Activated CD4-positive, alpha-beta T cell treated with anti-CD3 and anti-CD28 coated beads, Interleukin-2, amount 10 ng/mL, durations not matched to agents 24 days and 14 days (primary cell): ENCODE results near the gene CACNA1D. TPM values are rescaled to one million over a fixed set of nuclear protein-coding genes. Genes with fewer than 3 reads are reported as not detected.

Experiments used
- DNase-seq: peaks from one replicate; pipeline ENCODE4 v3.0.0; 2022
- H3K27ac Mint-ChIP-seq: one replicate; pipeline ENCODE4 v1.8.0; 2022; ENCODE audit warnings: mild to moderate bottlenecking, mixed read lengths
- H3K27me3 Mint-ChIP-seq: one replicate; pipeline ENCODE4 v1.8.0; 2022; ENCODE audit warnings: mixed read lengths
- H3K36me3 Mint-ChIP-seq: one replicate; pipeline ENCODE4 v1.8.0; 2022; ENCODE audit warnings: low read depth, mild to moderate bottlenecking, mixed read lengths
- H3K4me1 Mint-ChIP-seq: one replicate; pipeline ENCODE4 v1.8.0; 2021; ENCODE audit warnings: mixed read lengths
- H3K4me3 Mint-ChIP-seq: one replicate; pipeline ENCODE4 v1.8.0; 2022; ENCODE audit warnings: mild to moderate bottlenecking, moderate library complexity, mixed read lengths
- H3K9me3 Mint-ChIP-seq: one replicate; pipeline ENCODE4 v1.8.0; 2021; ENCODE audit warnings: mixed read lengths
- intact Hi-C: fragments of 100-400 bp; cut with micrococcal nuclease; formaldehyde crosslinking; loops from one replicate; pipeline ENCODE4 v1.15.1; 2023
- total RNA-seq: library from RNA; stranded (reverse); gene quantifications from 2 replicates; pipeline ENCODE4 v1.2.3, GENCODE V29; 2022

Gene CACNA1D
- total RNA-seq, 1 donor from 2014 or later, result 0.77 TPM

DNA sequence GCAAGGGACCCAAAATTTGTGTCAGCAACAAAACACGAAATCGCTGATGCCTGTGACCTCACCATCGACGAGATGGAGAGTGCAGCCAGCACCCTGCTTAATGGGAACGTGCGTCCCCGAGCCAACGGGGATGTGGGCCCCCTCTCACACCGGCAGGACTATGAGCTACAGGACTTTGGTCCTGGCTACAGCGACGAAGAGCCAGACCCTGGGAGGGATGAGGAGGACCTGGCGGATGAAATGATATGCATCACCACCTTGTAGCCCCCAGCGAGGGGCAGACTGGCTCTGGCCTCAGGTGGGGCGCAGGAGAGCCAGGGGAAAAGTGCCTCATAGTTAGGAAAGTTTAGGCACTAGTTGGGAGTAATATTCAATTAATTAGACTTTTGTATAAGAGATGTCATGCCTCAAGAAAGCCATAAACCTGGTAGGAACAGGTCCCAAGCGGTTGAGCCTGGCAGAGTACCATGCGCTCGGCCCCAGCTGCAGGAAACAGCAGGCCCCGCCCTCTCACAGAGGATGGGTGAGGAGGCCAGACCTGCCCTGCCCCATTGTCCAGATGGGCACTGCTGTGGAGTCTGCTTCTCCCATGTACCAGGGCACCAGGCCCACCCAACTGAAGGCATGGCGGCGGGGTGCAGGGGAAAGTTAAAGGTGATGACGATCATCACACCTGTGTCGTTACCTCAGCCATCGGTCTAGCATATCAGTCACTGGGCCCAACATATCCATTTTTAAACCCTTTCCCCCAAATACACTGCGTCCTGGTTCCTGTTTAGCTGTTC lies 316.9 kb downstream of the CACNA1D start:
- Mint-ChIP-seq H3K4me1 (no peaks in the 10 kb centered on the region), H3K27ac (no peak overlapping the region), H3K4me3 (no peak overlapping the region), H3K9me3 (no peaks in the 10 kb centered on the region), H3K27me3 (no peaks in the 10 kb centered on the region), H3K36me3 (no peaks in the 10 kb centered on the region)
- intact Hi-C loops, result no loop called here
- DNase-seq, result no peak

- H3K4me1 Mint-ChIP-seq, result no peaks in the 10 kb centered on the region
- no peak overlapping the region for H3K4me3 Mint-ChIP-seq
- H3K9me3 Mint-ChIP-seq, result no peaks in the 10 kb centered on the region
- H3K27me3 Mint-ChIP-seq, result no peaks in the 10 kb centered on the region
- DNase-seq, result no peak
- intact Hi-C loops, result no loop called here
- H3K27ac Mint-ChIP-seq, result no peak overlapping the region
- H3K36me3 Mint-ChIP-seq, result no peaks in the 10 kb centered on the region
Measured at GRCh38 chr3:53812434-53812833, 318.0 kb downstream of the CACNA1D start.

- Mint-ChIP-seq H3K4me3 (no peak overlapping the region), H3K27ac (no peak overlapping the region), H3K27me3 (no peaks in the 10 kb centered on the region), H3K4me1 (no peaks in the 10 kb centered on the region), H3K36me3 (no peaks in the 10 kb centered on the region), H3K9me3 (no peaks in the 10 kb centered on the region)
- intact Hi-C loops, result no loop called here
- no peak for DNase-seq
Measured at GRCh38 chr3:53813229-53813628, 318.8 kb downstream of the CACNA1D start.

DNA sequence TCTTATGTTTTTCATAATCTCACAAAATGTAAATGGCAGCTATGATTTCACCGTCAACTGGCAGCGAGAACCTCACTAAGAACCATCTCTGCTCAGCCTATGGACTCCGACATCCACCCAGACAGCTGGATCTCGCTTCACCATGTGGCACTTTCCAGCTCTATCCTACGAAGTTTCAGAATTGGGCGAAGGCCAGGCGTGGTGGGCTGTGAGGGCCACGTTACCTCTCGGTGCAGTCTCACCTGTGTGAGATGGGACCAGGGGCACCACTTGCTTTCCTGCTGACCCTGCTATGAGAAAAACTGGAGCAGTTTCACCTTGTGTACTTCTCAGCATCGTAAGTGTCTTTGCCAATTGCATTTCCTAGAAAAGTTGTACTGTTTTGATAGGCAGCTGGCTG lies 319.5 kb downstream of the CACNA1D start:
- Mint-ChIP-seq H3K9me3 (no peaks in the 10 kb centered on the region), H3K27ac (no peak overlapping the region), H3K36me3 (no peaks in the 10 kb centered on the region), H3K27me3 (no peaks in the 10 kb centered on the region), H3K4me3 (no peak overlapping the region), H3K4me1 (no peaks in the 10 kb centered on the region)
- intact Hi-C loops, result no loop called here
- DNase-seq, result no peak

DNA sequence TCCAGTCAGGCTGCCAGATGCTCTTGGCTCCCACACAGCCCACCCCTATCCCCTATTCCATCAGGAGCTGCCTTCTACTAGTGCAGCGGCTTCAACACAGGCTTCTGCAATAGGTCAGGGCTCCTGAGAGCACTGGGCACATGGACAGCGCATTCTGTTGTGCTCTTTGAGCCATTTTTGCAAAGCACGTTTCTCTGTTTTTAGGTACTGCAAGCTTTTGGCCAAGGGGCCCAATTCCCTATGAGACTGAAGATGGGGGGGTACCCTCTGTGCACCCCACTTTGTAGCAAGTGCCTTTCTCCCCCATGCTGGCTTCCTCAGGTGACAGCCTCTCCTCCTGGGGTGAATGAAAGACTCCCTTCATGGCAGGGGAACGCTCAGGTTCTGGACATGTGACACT lies 320.7 kb downstream of the CACNA1D start:
- H3K9me3 Mint-ChIP-seq, result no peaks in the 10 kb centered on the region
- no peaks in the 10 kb centered on the region for H3K36me3 Mint-ChIP-seq
- no peak overlapping the region for H3K4me3 Mint-ChIP-seq
- H3K27ac Mint-ChIP-seq, result no peak overlapping the region
- DNase-seq, result no peak
- no peaks in the 10 kb centered on the region for H3K4me1 Mint-ChIP-seq
- intact Hi-C loops, result no loop called here
- H3K27me3 Mint-ChIP-seq, result no peaks in the 10 kb centered on the region

DNA sequence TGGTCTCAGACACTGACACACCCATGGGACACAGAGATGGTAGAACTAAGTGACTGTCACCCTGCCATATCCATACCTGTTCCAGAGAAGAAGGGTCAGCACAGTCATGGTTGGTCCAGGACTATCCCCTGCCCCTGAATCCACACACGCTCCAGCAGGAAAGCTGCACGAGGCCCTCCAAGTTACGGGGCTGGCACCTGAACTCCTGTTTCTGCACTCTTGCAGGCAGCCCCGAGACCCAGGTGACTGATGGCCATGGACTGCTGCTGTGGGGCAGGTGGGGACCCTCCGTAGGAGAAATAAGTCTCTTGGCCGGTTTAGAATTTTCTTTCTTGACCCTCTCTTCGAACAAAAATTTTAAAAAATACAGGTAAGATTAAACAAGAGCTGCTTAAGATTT lies 321.2 kb downstream of the CACNA1D start:
- no peak overlapping the region for H3K27ac Mint-ChIP-seq
- no peak for DNase-seq
- intact Hi-C loops, result no loop called here
- H3K27me3 Mint-ChIP-seq, result no peaks in the 10 kb centered on the region
- no peaks in the 10 kb centered on the region for H3K36me3 Mint-ChIP-seq
- no peak overlapping the region for H3K4me3 Mint-ChIP-seq
- H3K9me3 Mint-ChIP-seq, result no peaks in the 10 kb centered on the region
- no peaks in the 10 kb centered on the region for H3K4me1 Mint-ChIP-seq

DNA sequence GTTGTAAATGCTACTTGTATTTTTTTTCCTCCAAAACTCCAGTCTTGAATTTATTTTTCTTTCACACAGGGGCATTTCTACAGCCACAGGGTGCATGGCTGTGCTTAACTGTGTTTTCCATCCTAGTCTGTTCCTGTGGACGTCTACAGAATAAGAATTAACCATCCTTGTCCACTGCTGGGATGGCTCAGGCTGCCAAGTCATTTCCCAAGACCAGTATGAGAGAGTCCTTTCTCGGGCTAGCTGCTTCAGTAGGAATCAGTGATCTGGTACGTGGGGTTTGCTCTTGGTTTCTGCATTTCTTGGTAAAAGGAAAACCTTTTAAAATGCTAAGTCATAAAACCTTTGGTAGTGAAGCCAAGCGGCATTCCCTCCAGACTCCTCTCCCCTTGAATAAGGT lies 322.0 kb downstream of the CACNA1D start:
- Mint-ChIP-seq H3K9me3 (no peaks in the 10 kb centered on the region), H3K4me3 (no peak overlapping the region)
- intact Hi-C loops, result no loop called here

GRCh38 chr3:53817211-53817610 lies 322.8 kb downstream of the CACNA1D start:
- no peaks in the 10 kb centered on the region for H3K4me1 Mint-ChIP-seq
- intact Hi-C loops, result no loop called here
- DNase-seq, result no peak
- no peak overlapping the region for H3K27ac Mint-ChIP-seq
- no peaks in the 10 kb centered on the region for H3K27me3 Mint-ChIP-seq
- no peaks in the 10 kb centered on the region for H3K36me3 Mint-ChIP-seq
- no peak overlapping the region for H3K4me3 Mint-ChIP-seq
- no peaks in the 10 kb centered on the region for H3K9me3 Mint-ChIP-seq

More for the DNA sequence above, 322.0 kb downstream of the CACNA1D start:
- Mint-ChIP-seq H3K27me3 (no peaks in the 10 kb centered on the region), H3K36me3 (no peaks in the 10 kb centered on the region), H3K27ac (no peak overlapping the region), H3K4me1 (no peaks in the 10 kb centered on the region)
- DNase-seq, result no peak

DNA sequence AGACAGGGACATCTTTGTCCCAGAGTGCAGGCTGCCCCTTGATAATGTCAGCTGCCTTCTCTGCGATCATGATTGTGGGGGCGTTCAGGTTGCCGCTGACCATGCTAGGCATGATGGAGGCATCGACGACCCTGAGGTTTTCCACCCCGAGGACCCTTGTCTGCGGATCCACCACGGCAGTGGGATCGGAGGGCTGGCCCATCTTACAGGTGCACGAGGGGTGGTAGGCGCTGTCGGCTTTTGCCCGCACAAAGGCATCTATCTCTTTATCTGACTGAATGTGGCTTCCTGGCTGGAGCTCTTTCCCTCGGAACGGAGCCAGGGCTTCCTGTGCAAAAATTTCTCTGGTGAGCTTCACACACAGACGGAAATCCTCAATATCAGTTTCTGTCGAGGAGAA lies 323.4 kb downstream of the CACNA1D start:
- Mint-ChIP-seq H3K9me3 (no peaks in the 10 kb centered on the region), H3K4me3 (no peak overlapping the region), H3K36me3 (no peaks in the 10 kb centered on the region), H3K27me3 (no peaks in the 10 kb centered on the region), H3K4me1 (no peaks in the 10 kb centered on the region), H3K27ac (no peak overlapping the region)
- no peak for DNase-seq
- intact Hi-C loops, result no loop called here

- Mint-ChIP-seq H3K36me3 (no peaks in the 10 kb centered on the region), H3K4me3 (no peak overlapping the region), H3K27ac (no peak overlapping the region), H3K27me3 (no peaks in the 10 kb centered on the region), H3K9me3 (no peaks in the 10 kb centered on the region), H3K4me1 (no peaks in the 10 kb centered on the region)
- DNase-seq, result no peak
- intact Hi-C loops, result no loop called here
Measured at GRCh38 chr3:53818221-53819162, 324.1 kb downstream of the CACNA1D start.

DNA sequence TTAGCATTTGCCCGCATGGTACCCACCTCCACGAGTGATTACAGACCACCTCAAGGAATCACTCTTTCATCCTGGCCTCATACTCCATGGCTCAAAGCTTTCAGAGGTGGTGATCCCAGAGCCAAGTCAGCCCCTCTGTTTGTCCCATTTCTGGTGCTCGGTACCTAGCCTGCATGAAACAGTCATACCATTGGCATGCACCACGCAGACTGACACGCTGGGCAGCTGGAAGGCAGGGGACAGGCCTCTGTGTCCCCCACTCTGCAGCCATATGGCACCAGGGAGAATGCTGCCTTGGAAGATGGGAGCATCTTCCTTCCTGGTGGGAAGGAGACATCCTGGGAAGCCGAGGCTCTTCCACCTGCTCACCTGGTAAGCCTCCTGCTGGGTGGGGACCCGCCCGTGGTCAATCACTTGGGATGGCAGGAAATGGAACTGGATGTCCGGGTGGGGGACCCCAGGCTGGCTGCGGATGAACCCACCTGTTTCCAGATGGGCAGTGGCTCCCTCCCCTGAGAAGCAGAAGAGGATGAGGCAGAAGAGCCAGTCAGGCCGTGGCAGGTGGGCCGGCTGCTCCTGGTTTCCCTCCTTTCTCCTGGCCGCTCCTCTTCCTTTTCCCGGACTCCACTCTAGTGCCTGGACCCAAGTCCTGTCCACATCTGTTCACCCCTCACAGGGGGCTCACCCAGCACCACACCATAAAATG lies 324.9 kb downstream of the CACNA1D start:
- Mint-ChIP-seq H3K4me1 (no peaks in the 10 kb centered on the region), H3K9me3 (no peaks in the 10 kb centered on the region), H3K27ac (no peak overlapping the region), H3K4me3 (no peak overlapping the region), H3K27me3 (no peaks in the 10 kb centered on the region), H3K36me3 (no peaks in the 10 kb centered on the region)
- intact Hi-C loops, result no loop called here
- DNase-seq, result no peak

DNA sequence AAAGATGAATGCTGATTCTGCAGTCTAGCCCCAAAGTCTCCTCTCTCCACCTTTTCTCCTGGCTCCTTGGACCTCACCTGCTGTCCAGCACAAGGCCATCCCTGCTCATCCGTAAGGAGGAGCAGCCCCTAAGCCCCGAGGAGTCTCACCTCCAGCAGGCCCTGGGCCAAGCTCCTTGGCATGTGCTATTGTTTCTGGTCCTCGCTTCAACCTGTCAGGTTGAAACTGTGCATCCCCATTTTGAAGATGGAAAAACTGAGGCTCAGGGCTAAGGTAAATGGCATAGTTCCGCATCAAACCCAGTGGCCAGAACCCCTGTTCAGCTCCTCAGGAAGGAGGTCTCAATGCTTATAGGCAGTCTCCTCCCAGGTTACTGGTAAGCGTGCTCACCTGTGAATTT lies 325.7 kb downstream of the CACNA1D start:
- H3K4me1 Mint-ChIP-seq, result no peaks in the 10 kb centered on the region
- no peaks in the 10 kb centered on the region for H3K9me3 Mint-ChIP-seq
- H3K4me3 Mint-ChIP-seq, result no peak overlapping the region
- no peak for DNase-seq
- no peaks in the 10 kb centered on the region for H3K36me3 Mint-ChIP-seq
- peaks cover 5% of the 10 kb centered on the region for H3K27me3 Mint-ChIP-seq
- no peak overlapping the region for H3K27ac Mint-ChIP-seq
- intact Hi-C loops, result no loop called here

DNA sequence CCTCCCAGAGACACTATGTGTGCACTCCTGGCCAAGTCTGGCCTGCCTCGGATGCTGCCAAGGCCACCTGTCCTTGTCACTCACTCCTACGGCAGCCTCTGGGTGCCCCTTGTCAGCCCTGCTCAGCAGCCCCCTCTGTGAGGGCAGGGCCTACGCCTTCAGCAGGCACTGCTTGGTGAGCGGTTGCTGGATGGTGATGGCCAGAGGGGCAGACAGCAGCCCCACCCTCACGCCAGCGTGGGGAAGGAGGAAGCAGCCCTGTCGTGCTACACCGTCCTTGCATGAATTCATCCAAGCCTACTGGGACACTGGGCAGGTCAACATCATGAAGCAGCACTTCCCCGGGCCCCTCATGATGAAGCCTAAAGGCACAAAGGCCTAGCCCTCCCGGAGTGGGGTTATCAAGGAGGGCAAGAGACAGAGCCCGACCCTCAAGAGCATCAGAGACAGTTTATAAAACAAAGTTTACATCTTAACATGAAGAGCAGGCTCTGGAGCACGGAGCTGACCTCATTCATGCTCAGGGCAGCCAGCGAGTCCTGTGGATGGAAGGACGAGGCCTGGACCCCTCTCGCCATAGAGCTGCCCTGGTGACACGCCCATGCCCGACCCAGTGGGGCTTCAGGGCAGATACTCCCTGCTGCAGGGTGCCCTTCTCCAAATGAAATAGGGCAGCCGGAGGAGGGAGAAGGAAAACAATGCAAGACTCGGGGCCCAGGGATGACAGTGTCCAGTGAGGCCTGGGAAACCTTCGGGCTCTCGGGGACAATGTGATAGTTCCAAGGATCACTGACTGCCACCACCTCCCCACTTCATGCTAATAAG lies 326.6 kb downstream of the CACNA1D start:
- Mint-ChIP-seq H3K9me3 (no peaks in the 10 kb centered on the region), H3K27me3 (peaks cover 7% of the 10 kb centered on the region), H3K4me1 (no peaks in the 10 kb centered on the region), H3K27ac (no peak overlapping the region), H3K4me3 (no peak overlapping the region), H3K36me3 (no peaks in the 10 kb centered on the region)
- no peak for DNase-seq
- intact Hi-C loops, result no loop called here
